ENCODE measurements around the gene SGPP2.
A peak's percentile ranks its signal among the peaks of the same experiment; 100 is the strongest.

Gene SGPP2

DNA sequence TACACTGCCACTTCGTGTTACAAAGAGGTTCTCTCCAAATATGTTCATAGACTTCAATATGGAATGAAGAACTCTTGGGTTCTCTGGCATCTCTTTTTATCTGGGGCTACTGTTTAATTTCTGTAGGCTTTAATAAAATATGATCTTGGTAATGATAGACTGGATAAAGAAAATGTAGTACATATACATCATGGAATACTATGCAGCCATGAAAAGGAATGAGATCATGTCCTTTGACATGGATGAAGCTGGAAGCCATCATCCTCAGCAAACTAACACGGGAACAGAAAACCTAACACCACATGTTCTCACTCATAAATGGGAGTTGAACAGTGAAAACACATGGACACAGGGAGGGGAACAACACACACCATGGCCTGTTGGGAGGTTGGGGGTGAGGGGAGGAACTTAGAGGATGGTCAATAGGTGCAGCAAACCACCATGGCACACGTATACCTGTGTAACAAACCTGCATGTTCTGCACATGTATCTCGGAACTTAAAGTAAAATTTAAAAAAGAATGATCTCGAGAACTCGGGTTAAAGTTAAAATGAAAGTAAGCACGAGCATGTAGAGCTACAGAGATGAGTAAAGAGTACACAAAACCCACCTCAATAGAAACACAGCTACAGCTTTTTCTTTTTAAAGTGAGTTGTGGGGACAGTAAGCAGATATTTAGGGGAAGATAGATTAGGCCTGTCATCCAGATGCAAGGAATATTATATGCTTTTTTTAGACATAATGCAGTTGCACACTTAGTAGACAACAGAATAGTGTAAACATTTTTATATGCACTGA is 102.3 kb downstream of the SGPP2 start:
- DNase-seq (no peak), ATAC-seq (ENCODE audit: insufficient read depth, low read depth) (no peak)

DNA sequence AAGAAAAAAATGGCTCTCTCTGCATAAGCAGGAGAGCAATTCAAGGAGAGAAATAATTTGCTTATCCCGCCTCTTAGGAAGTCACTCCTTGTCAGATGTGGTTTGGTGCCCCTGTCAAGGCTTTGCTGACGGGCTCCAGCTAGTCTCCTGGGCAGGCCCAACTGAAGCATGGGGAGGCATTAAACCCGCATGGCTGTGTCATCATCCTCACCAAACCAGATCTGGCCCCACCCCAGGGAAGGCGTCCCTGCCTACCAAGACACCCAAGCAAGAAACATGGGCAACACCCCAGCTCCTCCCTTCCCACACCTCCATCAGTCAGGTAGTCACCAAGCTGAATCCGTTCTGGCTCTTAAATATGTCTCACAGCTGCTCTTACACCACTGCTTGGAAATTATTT is 108.0 kb downstream of the SGPP2 start:
- H3K27me3 ChIP-seq (ENCODE audit: insufficient read depth, low read length, poor library complexity): no peaks in the 10 kb centered on the region
- H3K79me2 ChIP-seq (ENCODE audit: insufficient read depth, low read length): no peaks in the 10 kb centered on the region
- H3K9me3 ChIP-seq (ENCODE audit: insufficient read depth, low read length, severe bottlenecking): no peaks in the 10 kb centered on the region
- H3K4me2 ChIP-seq (ENCODE audit: insufficient read depth, low read length): no peak overlapping the region
- DNase-seq (peak; percentile 60), ATAC-seq (ENCODE audit: insufficient read depth, low read depth) (peak; percentile 98)
- TF ChIP-seq EZH2 (IDR thresholded peaks at IDR 0.05; ENCODE audit: borderline replicate concordance, low read depth, low read length, severe bottlenecking): no peak
- TF ChIP-seq, protein P1, sequence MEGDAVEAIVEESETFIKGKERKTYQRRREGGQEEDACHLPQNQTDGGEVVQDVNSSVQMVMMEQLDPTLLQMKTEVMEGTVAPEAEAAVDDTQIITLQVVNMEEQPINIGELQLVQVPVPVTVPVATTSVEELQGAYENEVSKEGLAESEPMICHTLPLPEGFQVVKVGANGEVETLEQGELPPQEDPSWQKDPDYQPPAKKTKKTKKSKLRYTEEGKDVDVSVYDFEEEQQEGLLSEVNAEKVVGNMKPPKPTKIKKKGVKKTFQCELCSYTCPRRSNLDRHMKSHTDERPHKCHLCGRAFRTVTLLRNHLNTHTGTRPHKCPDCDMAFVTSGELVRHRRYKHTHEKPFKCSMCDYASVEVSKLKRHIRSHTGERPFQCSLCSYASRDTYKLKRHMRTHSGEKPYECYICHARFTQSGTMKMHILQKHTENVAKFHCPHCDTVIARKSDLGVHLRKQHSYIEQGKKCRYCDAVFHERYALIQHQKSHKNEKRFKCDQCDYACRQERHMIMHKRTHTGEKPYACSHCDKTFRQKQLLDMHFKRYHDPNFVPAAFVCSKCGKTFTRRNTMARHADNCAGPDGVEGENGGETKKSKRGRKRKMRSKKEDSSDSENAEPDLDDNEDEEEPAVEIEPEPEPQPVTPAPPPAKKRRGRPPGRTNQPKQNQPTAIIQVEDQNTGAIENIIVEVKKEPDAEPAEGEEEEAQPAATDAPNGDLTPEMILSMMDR (IDR thresholded peaks at IDR 0.05; ENCODE audit: borderline replicate concordance, extremely low read depth, low read length, poor library complexity, severe bottlenecking): no peak
- no peak overlapping the region for H2AFZ ChIP-seq (ENCODE audit: low read depth, low read length)
- no peak overlapping the region for H3K4me3 ChIP-seq (ENCODE audit: low read depth in 1 of 2, low read length in 2 of 2)
- H3K4me1 ChIP-seq (ENCODE audit: insufficient read depth, low read length): no peaks in the 10 kb centered on the region; the same call in 1 of the 2 replicates
- H4K20me1 ChIP-seq (ENCODE audit: insufficient read depth, low read length): no peaks in the 10 kb centered on the region
- no peaks in the 10 kb centered on the region for H3K36me3 ChIP-seq (ENCODE audit: insufficient read depth, low read length)
- no peak overlapping the region for H3K27ac ChIP-seq (ENCODE audit: low read length)
- no peak overlapping the region for H3K9ac ChIP-seq (ENCODE audit: low read depth, low read length)

More for the DNA sequence above, 102.3 kb downstream of the SGPP2 start:
- Histone ChIP-seq H2AFZ (ENCODE audit: low read depth, low read length) (no peak overlapping the region), H3K36me3 (ENCODE audit: insufficient read depth, low read length) (no peaks in the 10 kb centered on the region), H3K27ac (ENCODE audit: low read length) (no peak overlapping the region), H3K4me2 (ENCODE audit: insufficient read depth, low read length) (no peak overlapping the region), H3K27me3 (ENCODE audit: insufficient read depth, low read length, poor library complexity) (no peaks in the 10 kb centered on the region), H3K4me3 (ENCODE audit: low read depth in 1 of 2, low read length in 2 of 2) (no peak overlapping the region), H4K20me1 (ENCODE audit: insufficient read depth, low read length) (no peaks in the 10 kb centered on the region), H3K4me1 (ENCODE audit: insufficient read depth, low read length) (no peaks in the 10 kb centered on the region), H3K79me2 (ENCODE audit: insufficient read depth, low read length) (no peaks in the 10 kb centered on the region), H3K9me3 (ENCODE audit: insufficient read depth, low read length, severe bottlenecking) (no peaks in the 10 kb centered on the region), H3K9ac (ENCODE audit: low read depth, low read length) (no peak overlapping the region)
- TF ChIP-seq, protein P1 (IDR thresholded peaks at IDR 0.05; ENCODE audit: borderline replicate concordance, extremely low read depth, low read length, poor library complexity, severe bottlenecking): no peak
- no peak for TF ChIP-seq EZH2 (IDR thresholded peaks at IDR 0.05; ENCODE audit: borderline replicate concordance, low read depth, low read length, severe bottlenecking)

DNA sequence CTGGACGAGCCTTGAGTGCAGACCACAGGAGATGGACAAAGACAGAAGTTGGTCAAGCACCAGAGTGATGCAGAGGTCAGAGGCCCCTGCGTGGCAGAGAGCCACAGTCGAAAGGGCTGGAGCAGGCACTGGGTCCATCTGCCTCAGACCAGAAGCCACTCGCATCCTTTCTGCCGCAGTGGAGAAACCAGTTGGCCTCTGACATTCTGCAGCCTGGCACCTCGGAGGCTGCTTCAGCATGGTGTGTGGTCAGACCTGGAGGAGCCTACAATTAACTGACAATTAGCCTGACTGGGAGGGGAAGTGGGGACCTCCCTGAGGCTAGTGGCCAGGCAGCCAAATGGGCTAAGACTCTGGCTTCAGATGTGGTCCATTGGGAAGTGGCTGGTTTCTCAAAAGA is 111.1 kb downstream of the SGPP2 start:
- Histone ChIP-seq H3K9ac (ENCODE audit: low read depth, low read length) (no peak overlapping the region), H3K27ac (ENCODE audit: low read length) (no peak overlapping the region), H4K20me1 (ENCODE audit: insufficient read depth, low read length) (no peaks in the 10 kb centered on the region), H3K9me3 (ENCODE audit: insufficient read depth, low read length, severe bottlenecking) (no peaks in the 10 kb centered on the region), H2AFZ (ENCODE audit: low read depth, low read length) (no peak overlapping the region), H3K79me2 (ENCODE audit: insufficient read depth, low read length) (no peaks in the 10 kb centered on the region), H3K36me3 (ENCODE audit: insufficient read depth, low read length) (no peaks in the 10 kb centered on the region), H3K4me1 (ENCODE audit: insufficient read depth, low read length) (no peaks in the 10 kb centered on the region; the same call in 1 of the 2 replicates), H3K4me2 (ENCODE audit: insufficient read depth, low read length) (no peak overlapping the region), H3K27me3 (ENCODE audit: insufficient read depth, low read length, poor library complexity) (no peaks in the 10 kb centered on the region), H3K4me3 (ENCODE audit: low read depth in 1 of 2, low read length in 2 of 2) (no peak overlapping the region)
- ATAC-seq (ENCODE audit: insufficient read depth, low read depth): no peak
- no peak for TF ChIP-seq EZH2 (IDR thresholded peaks at IDR 0.05; ENCODE audit: borderline replicate concordance, low read depth, low read length, severe bottlenecking)
- TF ChIP-seq, protein P1 (IDR thresholded peaks at IDR 0.05; ENCODE audit: borderline replicate concordance, extremely low read depth, low read length, poor library complexity, severe bottlenecking): no peak
- DNase-seq: no peak
